GM23248 (cell line): ENCODE data around the gene ASTN1. TPM values are rescaled to one million over a fixed set of nuclear protein-coding genes. Genes with fewer than 3 reads are reported as not detected.

Experiments used
- DNase-seq: peaks from one replicate; pipeline ENCODE4 v3.0.0-alpha.2; 2015
- H2AFZ ChIP-seq: fragments of 200-600 bp; sonication (generic); 2 replicates; pipeline ENCODE4 v1.6.1; 2016; ENCODE audit warnings: antibody characterized with exemption
- H3F3A ChIP-seq: fragments of 200-600 bp; sonication (generic); 2 replicates; pipeline ENCODE4 v1.6.1; 2016; ENCODE audit warnings: mild to moderate bottlenecking, antibody characterized with exemption, mixed run types; ENCODE audit not compliant: insufficient read depth
- H3K27ac ChIP-seq: fragments of 200-600 bp; sonication (generic); 2 replicates; pipeline ENCODE4 v1.5.1; 2016; ENCODE audit warnings: mild to moderate bottlenecking
- H3K27me3 ChIP-seq: fragments of 200-600 bp; sonication (generic); replicated peaks from 2 replicates; pipeline ENCODE4 v1.6.1; 2016; ENCODE audit warnings: mild to moderate bottlenecking; ENCODE audit not compliant: insufficient read depth
- H3K36me3 ChIP-seq: fragments of 200-600 bp; sonication (generic); 2 replicates; pipeline ENCODE4 v1.6.1; 2016; ENCODE audit warnings: low read depth, mild to moderate bottlenecking
- H3K4me1 ChIP-seq: fragments of 200-600 bp; sonication (generic); 2 replicates; pipeline ENCODE4 v1.6.1; 2016; ENCODE audit warnings: mild to moderate bottlenecking; ENCODE audit not compliant: insufficient read depth
- H3K4me2 ChIP-seq: fragments of 200-600 bp; sonication (generic); one replicate; pipeline ENCODE4 v1.6.1; 2016; ENCODE audit warnings: mild to moderate bottlenecking; ENCODE audit not compliant: unreplicated experiment
- H3K4me3 ChIP-seq: fragments of 200-600 bp; sonication (generic); 2 replicates; pipeline ENCODE4 v1.5.1; 2016; ENCODE audit warnings: mild to moderate bottlenecking
- H3K79me2 ChIP-seq: fragments of 200-600 bp; sonication (generic); 2 replicates; pipeline ENCODE4 v1.6.1; 2016; ENCODE audit warnings: mild to moderate bottlenecking; ENCODE audit not compliant: insufficient read depth
- H3K9ac ChIP-seq: fragments of 200-600 bp; sonication (generic); 2 replicates; pipeline ENCODE4 v1.6.1; 2016; ENCODE audit warnings: mild to moderate bottlenecking
- H3K9me2 ChIP-seq: fragments of 200-600 bp; sonication (generic); 2 replicates; pipeline ENCODE4 v1.6.1; 2016; ENCODE audit warnings: mixed run types, mild to moderate bottlenecking, moderate library complexity; ENCODE audit not compliant: insufficient read depth
- H3K9me3 ChIP-seq: fragments of 200-600 bp; sonication (generic); one replicate; pipeline ENCODE4 v1.6.1; 2017; ENCODE audit warnings: low read depth
- H4K20me1 ChIP-seq: fragments of 200-600 bp; sonication (generic); 2 replicates; pipeline ENCODE4 v1.6.0; 2016; ENCODE audit not compliant: insufficient read depth
- EZH2 ChIP-seq: fragments of 200-600 bp; sonication (generic); IDR thresholded peaks from 2 replicates; pipeline ENCODE4 v1.6.1; 2018; ENCODE audit warnings: antibody characterized with exemption, mild to moderate bottlenecking; ENCODE audit not compliant: insufficient read depth, poor library complexity, severe bottlenecking
- EZH2phosphoT487 ChIP-seq: fragments of 200-600 bp; sonication (generic); IDR thresholded peaks from 2 replicates; pipeline ENCODE4 v1.6.1; 2018; ENCODE audit warnings: antibody characterized with exemption, moderate library complexity, mild to moderate bottlenecking, low read depth; ENCODE audit not compliant: insufficient read depth
- WGBS, 2 experiments: methylation state at CpG; one replicate each; pipeline ENCODE4 v1.1.6; 2015 to 2017; ENCODE audit warnings: low lambda C conversion rate in 2 of 2, low coverage in 1 of 2; ENCODE audit errors: missing lambda C conversion rate in 2 of 2; 5-methylcytosine and 5-hydroxymethylcytosine counted together
- in situ Hi-C: fragments of 300-500 bp; cut with MboI; formaldehyde crosslinking; loops from 2 replicates; pipeline ENCODE4 v1.15.0; 2020
- polyA plus RNA-seq: library from polyadenylated mRNA; unstranded; fragments of >200 nt; fragmentation: Nextera tagmentation; extraction: Ambion mirVana; gene quantifications from 2 replicates; pipeline ENCODE4 v1.2.1, GENCODE V29; 2016
- total RNA-seq: library from RNA; depleted of rRNA; stranded (reverse); fragments of >200 nt; shearing (Covaris generic); gene quantifications from 2 replicates; pipeline ENCODE4 v1.2.3, GENCODE V29; 2014

The ASTN1 gene
- total and polyA plus RNA-seq, 2 experiments from 2014 or later, result not detected

DNA sequence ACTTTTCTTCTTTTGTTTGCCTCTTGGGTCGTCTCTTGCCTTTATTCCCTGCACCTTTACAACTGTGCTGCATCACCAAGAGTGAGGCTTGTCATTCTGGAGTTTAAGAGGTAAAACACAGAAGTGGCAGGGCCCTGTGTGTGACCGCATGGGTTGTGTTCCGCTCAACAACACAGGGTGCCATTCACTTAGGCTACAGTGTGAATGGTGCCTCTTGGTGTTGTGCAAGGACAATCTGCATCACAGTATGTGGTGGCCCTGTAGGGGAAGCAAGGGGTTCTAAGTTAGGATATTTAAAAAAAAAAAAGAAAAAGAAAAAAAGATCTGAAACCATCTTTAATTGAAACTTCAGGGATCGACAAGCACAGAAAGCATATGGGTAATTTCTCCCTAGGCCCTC, 44.4 kb upstream of the ASTN1 start:
- H3K4me2 ChIP-seq, result peak overlapping the region; percentile 14
- H2AFZ ChIP-seq, result no peak overlapping the region

DNA sequence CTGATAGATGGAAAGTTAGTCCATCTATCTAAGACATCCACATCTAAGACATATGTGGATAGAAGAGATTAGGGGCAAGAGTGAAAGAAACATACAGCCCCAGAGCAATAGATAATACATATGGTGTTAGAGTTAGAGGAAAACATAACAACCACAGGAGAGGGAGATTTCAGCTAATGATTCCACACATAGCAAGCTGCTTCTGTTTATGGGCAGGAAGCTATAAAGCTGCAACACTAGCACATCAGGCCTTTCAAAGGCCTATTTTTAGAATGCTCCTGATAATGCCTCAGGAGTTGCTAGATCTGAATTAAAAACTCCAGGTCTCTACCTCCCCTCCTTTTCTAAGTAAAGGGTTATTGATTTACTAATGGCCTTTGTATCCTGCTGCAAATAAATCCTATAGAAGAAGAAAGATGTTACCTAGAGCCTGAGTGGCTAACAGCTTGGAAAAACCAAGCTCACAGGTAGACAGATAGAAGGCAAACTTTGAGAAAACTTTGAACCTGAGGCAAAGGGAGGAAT, 42.4 kb upstream of the ASTN1 start:
- H3K27ac ChIP-seq, result no peak overlapping the region
- peak; percentile 33 for DNase-seq
- TF ChIP-seq EZH2phosphoT487 (no peak), EZH2 (no peak)
- peaks cover 38% of the 10 kb centered on the region for H3K4me1 ChIP-seq
- in situ Hi-C loops, result no loop called here
- no peaks in the 10 kb centered on the region for H3K36me3 ChIP-seq
- H3K4me3 ChIP-seq, result no peak overlapping the region
- no peak overlapping the region for H3K4me2 ChIP-seq
- no peaks in the 10 kb centered on the region for H3K9me2 ChIP-seq
- peaks cover 16% of the 10 kb centered on the region for H3F3A ChIP-seq
- H3K9ac ChIP-seq, result no peak overlapping the region
- no peaks in the 10 kb centered on the region for H3K9me3 ChIP-seq
- H4K20me1 ChIP-seq, result no peaks in the 10 kb centered on the region
- no peak overlapping the region for H2AFZ ChIP-seq
- H3K27me3 ChIP-seq, result no peaks in the 10 kb centered on the region
- H3K79me2 ChIP-seq, result no peaks in the 10 kb centered on the region

More for the DNA sequence above, 44.4 kb upstream of the ASTN1 start:
- WGBS, 2 experiments, result 66% methylated on average over 4 of the region's 4 CpGs
- in situ Hi-C loops, result no loop called here
- no peak for DNase-seq
- H3K4me1 ChIP-seq, result peaks cover 38% of the 10 kb centered on the region
- H3K79me2 ChIP-seq, result no peaks in the 10 kb centered on the region
- no peaks in the 10 kb centered on the region for H3K9me3 ChIP-seq
- H3K9ac ChIP-seq, result no peak overlapping the region
- no peaks in the 10 kb centered on the region for H3K27me3 ChIP-seq
- H4K20me1 ChIP-seq, result no peaks in the 10 kb centered on the region
- H3K9me2 ChIP-seq, result no peaks in the 10 kb centered on the region
- H3K36me3 ChIP-seq, result no peaks in the 10 kb centered on the region
- no peak for TF ChIP-seq EZH2phosphoT487
- no peak for TF ChIP-seq EZH2
- H3K4me3 ChIP-seq, result no peak overlapping the region
- H3K27ac ChIP-seq, result peak overlapping the region; percentile 20; the same call in 1 of the 2 replicates
- peaks cover 16% of the 10 kb centered on the region for H3F3A ChIP-seq

DNA sequence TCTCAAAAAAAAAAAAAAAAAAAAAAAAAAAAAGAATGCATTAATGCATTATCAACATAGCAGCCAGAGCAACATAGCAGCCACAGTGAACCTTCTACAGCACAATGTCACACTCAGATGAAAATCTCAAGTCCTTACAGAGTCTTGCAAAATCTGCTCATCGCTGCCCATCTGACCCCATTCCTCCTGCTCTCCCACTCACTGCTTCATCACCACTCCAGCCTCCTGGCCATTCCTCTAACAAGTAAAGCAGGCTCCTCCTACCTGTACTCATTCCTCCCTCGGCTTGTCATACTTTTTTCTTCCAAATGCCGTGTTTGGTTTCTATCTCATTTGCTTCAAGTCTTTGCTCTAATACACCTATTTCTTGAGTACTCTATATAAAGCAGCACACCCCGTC, 35.8 kb upstream of the ASTN1 start:
- H4K20me1 ChIP-seq, result no peaks in the 10 kb centered on the region
- DNase-seq, result peak; percentile 57

DNA sequence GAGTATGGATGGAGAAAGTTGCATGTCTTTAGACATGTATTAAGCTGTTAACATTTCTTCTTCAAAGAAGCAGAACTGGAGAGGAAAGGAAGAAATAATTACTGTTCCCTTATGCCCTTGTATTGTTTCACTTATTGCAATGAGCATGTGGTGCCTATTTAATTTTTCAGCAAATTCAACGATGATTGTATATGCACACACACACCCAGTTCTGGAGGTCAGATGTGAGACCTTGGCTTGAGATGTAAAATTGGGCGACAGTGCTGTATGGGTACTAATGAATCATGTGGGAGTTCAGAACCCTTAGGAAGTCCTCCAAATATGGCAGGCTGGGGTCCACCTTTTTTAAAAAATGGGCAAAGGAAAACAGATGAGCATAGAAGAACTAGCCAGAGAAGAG, 33.7 kb upstream of the ASTN1 start:
- Histone ChIP-seq H2AFZ (no peak overlapping the region), H3K4me2 (no peak overlapping the region), H3K9me3 (no peaks in the 10 kb centered on the region), H3K4me3 (no peak overlapping the region), H3K9ac (no peak overlapping the region), H3K27me3 (no peaks in the 10 kb centered on the region), H3K4me1 (no peaks in the 10 kb centered on the region), H3K36me3 (no peaks in the 10 kb centered on the region), H3K9me2 (no peaks in the 10 kb centered on the region), H3K79me2 (no peaks in the 10 kb centered on the region), H4K20me1 (no peaks in the 10 kb centered on the region), H3K27ac (no peak overlapping the region), H3F3A (no peaks in the 10 kb centered on the region)
- no peak for TF ChIP-seq EZH2
- TF ChIP-seq EZH2phosphoT487, result no peak
- WGBS, 2 experiments, result 6% methylated on average over 2 of the region's 2 CpGs
- no peak for DNase-seq
- in situ Hi-C loops, result no loop called here

More for the DNA sequence above, 35.8 kb upstream of the ASTN1 start:
- H3K9me2 ChIP-seq, result no peaks in the 10 kb centered on the region
- 56 to 61% methylated on average over 4 of the region's 4 CpGs for WGBS, 2 experiments
- no peaks in the 10 kb centered on the region for H3K9me3 ChIP-seq
- no peaks in the 10 kb centered on the region for H3F3A ChIP-seq
- H3K79me2 ChIP-seq, result no peaks in the 10 kb centered on the region
- no peaks in the 10 kb centered on the region for H3K27me3 ChIP-seq
- no peak for TF ChIP-seq EZH2phosphoT487
- no peak for TF ChIP-seq EZH2
- H3K27ac ChIP-seq, result no peak overlapping the region
- no peaks in the 10 kb centered on the region for H3K36me3 ChIP-seq
- no peak overlapping the region for H3K4me2 ChIP-seq
- no peak overlapping the region for H3K9ac ChIP-seq
- no peak overlapping the region for H3K4me3 ChIP-seq
- H3K4me1 ChIP-seq, result no peaks in the 10 kb centered on the region
- in situ Hi-C loops, result no loop called here
- H2AFZ ChIP-seq, result no peak overlapping the region

DNA sequence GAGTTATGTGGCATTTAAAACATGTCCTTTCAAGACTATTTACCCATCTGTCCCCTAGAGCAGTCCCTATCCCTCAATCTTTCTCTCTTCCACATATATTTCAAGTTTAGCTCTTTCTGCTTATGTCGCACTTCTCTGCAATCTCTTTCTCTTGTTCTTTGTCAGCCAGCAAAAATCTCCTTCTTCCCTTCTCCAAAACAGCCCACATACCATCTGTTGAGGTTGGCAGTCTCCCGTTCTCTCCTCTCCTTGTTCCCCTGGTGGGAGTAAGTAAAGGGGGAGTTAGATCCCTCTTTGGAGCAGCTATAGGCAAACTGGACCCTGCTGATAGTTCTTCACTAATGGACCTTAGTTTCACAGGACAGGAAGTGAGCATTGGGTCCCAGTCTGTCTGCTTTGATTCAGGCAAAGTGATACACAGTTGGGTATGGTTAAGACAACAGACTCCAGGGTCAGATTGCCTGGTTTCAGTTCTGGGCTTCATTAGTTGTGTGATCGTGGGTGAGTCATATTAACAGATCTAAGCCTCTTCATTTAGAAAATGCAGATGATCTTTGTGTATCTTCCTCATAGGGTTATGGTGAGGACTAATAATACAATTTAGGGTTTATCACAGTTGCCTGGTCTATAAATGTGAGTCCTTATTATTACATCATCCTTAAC, 25.9 kb upstream of the ASTN1 start:
- no peaks in the 10 kb centered on the region for H3K9me2 ChIP-seq
- no peak overlapping the region for H3K4me3 ChIP-seq
- H3K9ac ChIP-seq, result no peak overlapping the region
- 28 to 29% methylated on average over 3 of the region's 3 CpGs for WGBS, 2 experiments
- in situ Hi-C loops, result no loop called here
- no peaks in the 10 kb centered on the region for H3K27me3 ChIP-seq
- DNase-seq, result peak; percentile 37
- no peaks in the 10 kb centered on the region for H3K9me3 ChIP-seq
- no peak for TF ChIP-seq EZH2
- no peak for TF ChIP-seq EZH2phosphoT487
- H3K36me3 ChIP-seq, result no peaks in the 10 kb centered on the region
- H3K4me2 ChIP-seq, result no peak overlapping the region
- H3K27ac ChIP-seq, result no peak overlapping the region
- H2AFZ ChIP-seq, result no peak overlapping the region
- 0 out of 2 replicates have a peak, but pooled peaks cover 6% of the 10 kb centered on the region for H3F3A ChIP-seq
- no peaks in the 10 kb centered on the region; the same call in 1 of the 2 replicates for H3K4me1 ChIP-seq
- H3K79me2 ChIP-seq, result no peaks in the 10 kb centered on the region
- H4K20me1 ChIP-seq, result no peaks in the 10 kb centered on the region
